Left hindlimb (tissue), 1 donor: ENCODE measurements around the gene HIVEP3.
A peak's percentile ranks its signal among the peaks of the same experiment; 100 is the strongest.

Source experiments
- DNase-seq: peaks from one replicate; pipeline ENCODE4 v3.0.0-alpha.2; 2018

Gene HIVEP3

GRCh38 chr1:41704196-41704595 is 214.5 kb downstream of the HIVEP3 start:
- DNase-seq: peak; percentile 20

- DNase-seq: peak; percentile 5
Observed at GRCh38 chr1:41702771-41703170, 216.0 kb downstream of the HIVEP3 start.

GRCh38 chr1:41700986-41701535 is 217.7 kb downstream of the HIVEP3 start:
- DNase-seq: peak; percentile 6

- no peak for DNase-seq
Observed at GRCh38 chr1:41700581-41700980, 218.1 kb downstream of the HIVEP3 start.

- DNase-seq: no peak
Observed at GRCh38 chr1:41699861-41700248, 218.9 kb downstream of the HIVEP3 start.

- peak; percentile 21 for DNase-seq
Observed at GRCh38 chr1:41698916-41699860, 219.5 kb downstream of the HIVEP3 start.

GRCh38 chr1:41696381-41696780 is 222.3 kb downstream of the HIVEP3 start:
- DNase-seq: peak; percentile 62

- DNase-seq: peak; percentile 30
Observed at GRCh38 chr1:41695118-41695745, 223.5 kb downstream of the HIVEP3 start.

- DNase-seq: peak; percentile 3
Observed at GRCh38 chr1:41691966-41692365, 226.8 kb downstream of the HIVEP3 start.

- no peak for DNase-seq
Observed at GRCh38 chr1:41691424-41691823, 227.3 kb downstream of the HIVEP3 start.

- peak; percentile 8 for DNase-seq
Observed at GRCh38 chr1:41690331-41690730, 228.4 kb downstream of the HIVEP3 start.

GRCh38 chr1:41689558-41689981 is 229.2 kb downstream of the HIVEP3 start:
- peak; percentile 49 for DNase-seq

GRCh38 chr1:41689139-41689538 is 229.6 kb downstream of the HIVEP3 start:
- peak; percentile 20 for DNase-seq

- no peak for DNase-seq
Observed at GRCh38 chr1:41687007-41687406, 231.7 kb downstream of the HIVEP3 start.

GRCh38 chr1:41683681-41684500 is 234.8 kb downstream of the HIVEP3 start:
- peak; percentile 44 for DNase-seq

- peak; percentile 8 for DNase-seq
Observed at GRCh38 chr1:41682845-41683625, 235.7 kb downstream of the HIVEP3 start.

GRCh38 chr1:41682149-41682548 is 236.6 kb downstream of the HIVEP3 start:
- DNase-seq: no peak

GRCh38 chr1:41681331-41682098 is 237.2 kb downstream of the HIVEP3 start:
- DNase-seq: peak; percentile 16

GRCh38 chr1:41679994-41680393 is 238.7 kb downstream of the HIVEP3 start:
- DNase-seq: peak; percentile 5

GRCh38 chr1:41679531-41679930 is 239.2 kb downstream of the HIVEP3 start:
- DNase-seq: no peak
